Lung (tissue), 12 donors: Measurements from ENCODE around the gene FILIP1. TPM values are rescaled to one million over a fixed set of nuclear protein-coding genes. Genes with fewer than 3 reads are reported as not detected.

Source experiments
- ATAC-seq: fragments of 200-7000 bp; cut with Tn5 transposase; one replicate; pipeline ENCODE4 v1.9.1; 2020; ENCODE audit warnings: moderate number of reproducible peaks; ENCODE audit not compliant: insufficient read depth, low FRiP score
- DNase-seq, 3 donors: peaks; one replicate each; pipeline ENCODE4 v3.0.0-alpha.2; 2013 to 2017
- H3K27ac ChIP-seq, 2 donors: one replicate each; pipeline ENCODE4 v1.5.1; 2013; ENCODE audit warnings: mild to moderate bottlenecking in 2 of 2, moderate library complexity in 2 of 2, control low read depth in 1 of 2, inconsistent platforms in 1 of 2, low read depth in 1 of 2, low read length in 1 of 2
- H3K27me3 ChIP-seq, 3 donors: one replicate each; pipeline ENCODE4 v1.5.1; 2013; ENCODE audit warnings: low read length in 2 of 3; ENCODE audit not compliant: control insufficient read depth in 3 of 3, insufficient read depth in 3 of 3
- H3K36me3 ChIP-seq, 4 donors: one replicate each; pipeline ENCODE4 v1.5.1; 2013; ENCODE audit warnings: low read length in 4 of 4, mild to moderate bottlenecking in 1 of 4, moderate library complexity in 1 of 4; ENCODE audit not compliant: control insufficient read depth in 4 of 4, insufficient read depth in 4 of 4
- H3K4me1 ChIP-seq, 5 donors: one replicate each; pipeline ENCODE4 v1.5.1; 2013; ENCODE audit warnings: low read length in 5 of 5, mild to moderate bottlenecking in 2 of 5, moderate library complexity in 1 of 5; ENCODE audit not compliant: control insufficient read depth in 5 of 5, insufficient read depth in 5 of 5
- H3K4me3 ChIP-seq: one replicate; pipeline ENCODE4 v1.5.1; 2013; ENCODE audit warnings: mild to moderate bottlenecking, control low read depth, moderate library complexity
- H3K9ac ChIP-seq, 2 donors: one replicate each; pipeline ENCODE4 v1.5.1; 2013; ENCODE audit warnings: low read length in 2 of 2, control low read depth in 1 of 2; ENCODE audit not compliant: insufficient read depth in 1 of 2
- H3K9me3 ChIP-seq, 4 donors: one replicate each; pipeline ENCODE4 v1.5.1; 2013; ENCODE audit warnings: low read length in 3 of 4, mild to moderate bottlenecking in 1 of 4, moderate library complexity in 1 of 4; ENCODE audit not compliant: control insufficient read depth in 4 of 4, insufficient read depth in 3 of 4
- CTCF ChIP-seq: IDR thresholded peaks from 2 replicates; pipeline ENCODE4 v1.5.1; 2012; ENCODE audit warnings: mild to moderate bottlenecking; ENCODE audit errors: control extremely low read depth, extremely low read depth
- WGBS, 2 donors: extraction: QIAGEN DNeasy Blood & Tissue Kit; methylation state at CpG; one replicate each; pipeline ENCODE4 v1.1.7; 2013; 5-methylcytosine and 5-hydroxymethylcytosine counted together
- polyA plus RNA-seq, 2 donors: library from polyadenylated mRNA; stranded (reverse); fragments of 200-250 nt; gene quantifications; one replicate each; pipeline ENCODE4 v1.2.1, GENCODE V29; 2013
- total RNA-seq, 2 donors: library from RNA; depleted of rRNA in 1 of 2; stranded (reverse); fragments of >200 nt in 1 of 2; gene quantifications; one replicate each; pipeline ENCODE4 v1.2.1, GENCODE V29; 2014 to 2021
- donor health status: control.
- donor health status: control.
- donor health status: Bipolar disorder and iron deficiency.
- donor health status: healthy.
- donor health status: DM: yes; HTN: yes; CAD: no.

FILIP1 gene
- total and polyA plus RNA-seq, 4 donors, result 5.6 to 24.1 (median 11.1) TPM

- WGBS, 2 donors, result 89 to 92% methylated on average over 1 of the region's 1 CpG
- H3K27me3 ChIP-seq, result no peaks in the 10 kb centered on the region
- TF ChIP-seq CTCF, result no peak
- no peak overlapping the region for H3K27ac ChIP-seq
- DNase-seq (no peak), ATAC-seq (no peak)
- H3K9ac ChIP-seq, result no peak overlapping the region
- no peak overlapping the region for H3K4me3 ChIP-seq
- H3K4me1 ChIP-seq, result peaks cover 1 to 24% (median 8%) of the 10 kb centered on the region in 5 donors
- peaks cover 0 to 4% (median 0%) of the 10 kb centered on the region in 4 donors for H3K9me3 ChIP-seq
- no peaks in the 10 kb centered on the region for H3K36me3 ChIP-seq
Observed at GRCh38 chr6:75419980-75420379, 73.6 kb downstream of the FILIP1 start.

- H3K27me3 ChIP-seq, result no peaks in the 10 kb centered on the region
- H3K4me1 ChIP-seq, result peaks cover 1 to 28% (median 8%) of the 10 kb centered on the region in 5 donors
- no peak overlapping the region for H3K9ac ChIP-seq
- H3K36me3 ChIP-seq, result no peaks in the 10 kb centered on the region
- no peak for ATAC-seq
- H3K27ac ChIP-seq, result peak overlapping the region in 1 of 2 donors; percentile 12
- peaks cover 0 to 4% (median 0%) of the 10 kb centered on the region in 4 donors for H3K9me3 ChIP-seq
- no peak overlapping the region for H3K4me3 ChIP-seq
- TF ChIP-seq CTCF, result no peak
- WGBS, 2 donors, result 90 to 96% methylated on average over 3 of the region's 3 CpGs
- DNase-seq, result no peak
Observed at GRCh38 chr6:75419416-75419815, 74.2 kb downstream of the FILIP1 start.

- Histone ChIP-seq H3K36me3 (no peaks in the 10 kb centered on the region), H3K9ac (no peak overlapping the region), H3K27me3 (no peaks in the 10 kb centered on the region), H3K4me3 (no peak overlapping the region), H3K4me1 (peaks cover 0 to 33% (median 12%) of the 10 kb centered on the region in 5 donors), H3K27ac (no peak overlapping the region), H3K9me3 (peaks cover 0 to under 1% (median 0%) of the 10 kb centered on the region in 4 donors)
- ATAC-seq, result peak; percentile 65
- TF ChIP-seq CTCF, result no peak
- DNase-seq, result peak in 1 of 3 donors; percentile 34
Observed at GRCh38 chr6:75418233-75418632, 75.4 kb downstream of the FILIP1 start.

GRCh38 chr6:75416443-75416842, 77.2 kb downstream of the FILIP1 start:
- Histone ChIP-seq H3K27ac (no peak overlapping the region), H3K4me1 (peaks cover 0 to 38% (median 19%) of the 10 kb centered on the region in 5 donors), H3K4me3 (no peak overlapping the region), H3K36me3 (no peaks in the 10 kb centered on the region), H3K9me3 (no peaks in the 10 kb centered on the region), H3K27me3 (no peaks in the 10 kb centered on the region), H3K9ac (no peak overlapping the region)
- ATAC-seq (no peak), DNase-seq (no peak)
- 87 to 94% methylated on average over 1 of the region's 1 CpG for WGBS, 2 donors
- TF ChIP-seq CTCF, result no peak
